ENCODE data around the gene RP9.

RP9 gene

GRCh38 chr7:33062023-33062781, 47.0 kb downstream of the RP9 start, which contains the start of gene NT5C3A:
NT5C3A (minus strand) TSS chr7:33062776; CDS start chr7:33062705, 71 bp downstream.
- peak; percentile 84 for DNase-seq

DNA sequence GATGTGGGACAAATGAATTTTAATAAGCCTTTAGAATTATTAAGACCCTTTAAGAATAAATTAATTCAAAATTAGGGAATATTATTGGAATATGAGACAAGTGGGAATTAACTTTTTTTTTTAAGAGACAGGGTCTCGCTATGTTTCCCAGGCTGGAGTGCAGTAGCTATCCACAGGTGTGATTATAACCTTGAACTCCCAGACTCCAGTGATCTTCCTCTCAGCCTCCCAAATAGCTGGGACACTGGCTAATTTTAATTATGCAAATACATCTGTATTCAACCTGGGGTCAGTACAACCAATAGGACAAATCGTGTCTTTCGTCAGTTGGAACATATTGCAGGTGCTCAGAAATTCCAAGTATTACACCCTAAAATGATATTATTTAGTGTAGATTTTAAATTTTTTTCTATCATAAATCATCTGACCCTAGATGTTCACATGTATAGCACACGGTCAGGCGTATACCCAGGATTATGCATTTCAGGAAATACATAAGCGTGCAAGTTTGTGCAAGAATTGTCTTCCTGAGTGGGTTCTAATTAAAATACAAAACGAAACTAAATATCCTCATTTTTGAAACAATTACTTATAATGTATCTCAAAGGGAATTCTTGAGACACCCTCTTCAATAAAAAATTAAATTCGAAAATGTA, 47.8 kb downstream of the RP9 start:
- no peak for DNase-seq

DNA sequence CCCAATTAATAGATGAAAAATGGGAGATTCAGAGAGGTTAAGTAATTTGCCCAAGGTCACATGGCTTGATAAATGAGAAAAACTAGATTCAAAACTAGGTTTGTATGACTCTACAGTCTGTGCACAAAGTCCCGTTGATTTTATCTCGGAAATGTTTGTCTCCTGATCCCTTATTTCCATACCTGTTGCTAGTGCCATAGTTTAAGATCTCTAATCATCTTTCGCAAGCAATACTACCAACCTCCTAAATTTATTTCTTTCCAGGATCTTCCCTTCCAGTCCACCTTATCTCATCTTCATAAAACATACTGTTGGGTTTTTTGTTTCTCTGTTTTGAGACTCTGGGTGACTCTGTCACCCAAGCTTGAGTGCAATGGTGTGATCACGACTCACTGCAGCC, 49.6 kb downstream of the RP9 start:
- no peak for DNase-seq

DNA sequence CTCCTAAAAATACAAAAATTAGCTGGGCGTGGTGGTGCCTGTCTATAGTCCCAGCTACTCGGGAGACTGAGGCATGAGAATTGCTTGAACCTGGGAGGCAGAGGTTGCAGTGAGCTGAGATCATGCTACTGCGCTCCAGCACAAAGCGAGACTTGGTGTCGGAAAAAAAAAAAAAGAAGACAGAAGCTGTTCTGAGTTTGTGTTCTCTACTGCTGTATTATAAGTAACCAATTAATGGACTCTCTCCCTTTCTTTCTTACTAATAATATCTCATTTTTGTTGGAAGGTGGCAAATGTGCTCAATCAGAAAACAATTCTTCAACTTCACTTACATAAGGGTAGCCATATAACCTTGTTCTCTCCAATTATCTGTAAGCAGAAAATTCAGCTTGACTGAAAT, 54.0 kb downstream of the RP9 start:
- DNase-seq: no peak

DNA sequence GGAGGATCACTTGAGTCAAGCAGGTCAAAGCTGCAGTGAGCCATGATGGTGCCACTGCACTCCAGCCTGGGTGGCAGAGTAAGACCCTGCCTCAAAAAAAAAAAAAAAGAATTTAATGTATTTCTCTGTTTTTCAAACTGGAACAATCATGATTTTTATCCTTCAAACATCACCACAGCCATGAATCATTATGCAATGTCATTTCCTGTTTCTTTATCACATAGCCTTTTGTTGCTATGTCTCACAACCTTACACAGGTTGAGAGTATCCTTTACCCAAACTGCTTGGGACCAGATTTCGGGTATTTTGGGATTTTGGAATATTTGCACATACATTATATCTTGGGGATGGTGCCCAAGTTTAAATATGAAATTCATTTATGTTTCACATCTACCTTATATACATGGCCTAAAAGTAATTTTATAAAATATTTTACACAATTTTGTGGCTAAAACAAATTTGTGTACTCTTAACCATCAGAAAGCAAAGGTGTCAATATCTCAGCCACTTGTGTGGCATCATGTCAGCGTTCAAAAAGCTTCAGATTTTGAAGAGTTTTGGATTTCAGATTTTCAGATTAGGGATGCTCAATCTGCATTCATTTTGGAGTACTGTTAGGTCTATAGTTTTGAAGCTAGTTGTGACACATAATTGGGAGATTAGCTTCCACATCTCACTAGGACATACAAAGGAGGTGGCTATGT, 54.8 kb downstream of the RP9 start:
- DNase-seq: no peak

- no peak for DNase-seq
Observed at GRCh38 chr7:33053721-33054120, 55.5 kb downstream of the RP9 start.

DNA sequence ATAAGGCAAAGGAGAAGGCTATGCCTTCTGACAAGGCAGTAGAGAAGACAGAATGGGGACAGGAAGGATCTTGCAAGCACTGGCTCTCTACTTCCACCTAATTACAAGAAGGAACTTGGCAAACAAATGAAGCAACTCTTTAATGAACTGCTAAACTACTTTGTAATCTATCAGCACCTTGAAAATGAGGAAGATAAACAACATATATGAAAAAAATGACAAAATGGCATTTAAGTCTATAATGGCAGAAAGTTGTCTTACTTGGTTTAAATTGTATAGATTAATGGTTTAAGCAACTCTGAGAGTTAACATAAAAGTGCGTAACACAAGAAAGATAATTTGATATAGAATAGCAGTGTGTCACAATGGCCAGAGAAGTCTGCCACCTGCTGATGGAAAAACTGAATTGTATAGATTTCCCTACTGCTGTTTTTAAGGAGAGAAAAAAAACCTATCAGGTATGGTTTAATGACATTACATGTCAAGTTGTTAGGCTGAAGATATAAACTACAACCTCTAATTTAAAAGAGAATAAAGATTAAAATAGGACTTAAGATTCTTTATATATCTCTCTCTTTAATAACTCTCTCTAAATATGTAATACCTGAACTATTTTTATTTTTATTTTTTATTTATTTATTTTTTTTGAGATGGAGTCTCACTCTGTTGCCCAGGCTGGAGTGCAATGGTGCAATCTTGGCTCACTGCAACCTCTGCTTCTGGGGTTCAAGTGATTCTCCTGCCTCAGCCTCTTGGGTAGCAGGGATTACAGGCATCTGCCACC, 58.5 kb downstream of the RP9 start:
- peak; percentile 78 for DNase-seq

GRCh38 chr7:33048704-33049103, 60.5 kb downstream of the RP9 start:
- no peak for DNase-seq

DNA sequence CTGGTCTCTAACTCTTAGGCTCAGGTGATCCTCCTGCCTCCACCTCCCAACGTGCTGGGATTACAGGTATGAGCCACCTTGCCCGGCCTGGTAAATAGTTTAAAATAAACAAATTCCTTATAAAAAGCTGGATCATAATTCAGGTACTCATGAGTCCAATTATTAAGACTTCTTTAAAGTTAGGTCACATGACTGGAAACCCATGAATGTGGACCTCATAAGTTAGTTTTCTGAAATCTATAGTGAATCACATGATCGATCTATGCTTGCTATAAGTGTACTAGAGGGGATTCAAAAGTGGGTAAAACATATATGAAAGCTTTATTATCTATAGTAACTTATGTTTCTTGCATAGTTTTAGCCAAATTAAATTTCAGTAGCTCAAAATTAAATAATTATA, 60.9 kb downstream of the RP9 start:
- no peak for DNase-seq

DNA sequence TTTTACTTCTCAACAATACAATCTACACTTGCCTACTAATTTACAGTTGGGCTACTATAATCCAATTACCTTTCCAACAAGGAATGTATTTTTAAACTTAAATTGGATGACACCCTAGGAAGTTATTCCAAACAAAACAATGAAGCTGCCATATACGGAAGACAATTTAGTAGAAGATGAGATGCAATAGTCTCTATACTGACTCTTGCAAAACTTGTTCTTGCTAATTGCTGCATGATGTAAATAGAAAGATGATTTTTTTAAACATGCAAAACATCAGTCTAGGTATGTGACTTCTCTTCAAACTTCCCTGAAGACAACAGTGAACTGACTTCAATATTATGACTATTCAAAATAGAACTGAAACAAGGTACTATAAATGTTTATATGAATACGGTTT, 64.2 kb downstream of the RP9 start:
- no peak for DNase-seq

All from eye (tissue), 1 donor.